ENCODE data around the gene RAMACL. TPM values are rescaled to one million over a fixed set of nuclear protein-coding genes. Genes with fewer than 3 reads are reported as not detected.

The RAMACL gene
- total and polyA plus RNA-seq, 2 experiments from 2014 or later: 1.1 TPM

DNA sequence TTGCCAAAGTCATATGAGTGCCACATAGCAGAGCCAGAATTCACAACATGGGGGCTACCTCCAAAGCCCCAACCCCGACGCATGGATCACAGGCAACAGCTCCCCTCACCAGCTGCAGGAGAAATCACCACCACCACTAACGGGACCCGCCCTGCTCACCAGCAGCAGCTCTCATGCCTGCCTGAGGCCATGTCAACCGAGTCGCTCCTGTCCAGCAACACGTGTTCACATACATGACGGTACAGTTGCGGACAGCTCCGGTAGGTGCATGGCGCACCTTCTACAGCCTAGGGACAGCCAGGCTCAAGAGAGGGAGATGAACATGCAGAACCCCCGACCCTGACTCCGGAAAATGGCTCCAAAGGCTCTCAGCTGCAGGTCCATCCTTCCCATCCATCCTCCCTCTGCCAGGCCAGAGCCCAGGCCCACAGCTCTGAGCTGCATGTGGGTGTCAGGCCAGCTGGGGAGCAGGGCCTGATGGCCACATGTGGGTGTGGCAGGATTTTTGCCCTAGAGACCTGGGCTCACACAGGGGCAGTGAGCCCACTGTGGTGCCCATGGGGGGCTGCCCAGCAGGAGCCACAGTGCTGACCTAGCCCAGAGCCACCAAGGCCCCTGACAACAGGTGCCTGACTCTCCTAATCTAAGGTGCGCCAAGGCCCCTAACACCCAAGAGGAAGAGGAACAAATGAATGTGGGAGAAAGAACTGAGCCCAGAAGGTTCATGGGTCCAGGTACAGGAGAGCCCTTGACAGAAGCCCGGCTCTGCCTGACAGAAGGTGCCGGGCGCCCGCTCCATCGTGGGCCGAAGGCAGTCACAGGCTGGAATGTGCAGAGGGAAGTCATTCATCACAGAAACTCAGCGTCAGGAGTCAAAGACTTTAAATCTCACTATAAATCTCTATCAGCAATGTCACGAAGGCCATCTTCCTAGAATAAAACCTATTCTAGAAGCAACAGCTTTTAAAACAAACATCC is 30.1 kb upstream of the RAMACL start:
- WGBS (ENCODE audit: low lambda C conversion rate, missing lambda C conversion rate): 95% methylated on average over 22 of the region's 22 CpGs
- H3K79me2 ChIP-seq: peaks cover 72% of the 10 kb centered on the region

DNA sequence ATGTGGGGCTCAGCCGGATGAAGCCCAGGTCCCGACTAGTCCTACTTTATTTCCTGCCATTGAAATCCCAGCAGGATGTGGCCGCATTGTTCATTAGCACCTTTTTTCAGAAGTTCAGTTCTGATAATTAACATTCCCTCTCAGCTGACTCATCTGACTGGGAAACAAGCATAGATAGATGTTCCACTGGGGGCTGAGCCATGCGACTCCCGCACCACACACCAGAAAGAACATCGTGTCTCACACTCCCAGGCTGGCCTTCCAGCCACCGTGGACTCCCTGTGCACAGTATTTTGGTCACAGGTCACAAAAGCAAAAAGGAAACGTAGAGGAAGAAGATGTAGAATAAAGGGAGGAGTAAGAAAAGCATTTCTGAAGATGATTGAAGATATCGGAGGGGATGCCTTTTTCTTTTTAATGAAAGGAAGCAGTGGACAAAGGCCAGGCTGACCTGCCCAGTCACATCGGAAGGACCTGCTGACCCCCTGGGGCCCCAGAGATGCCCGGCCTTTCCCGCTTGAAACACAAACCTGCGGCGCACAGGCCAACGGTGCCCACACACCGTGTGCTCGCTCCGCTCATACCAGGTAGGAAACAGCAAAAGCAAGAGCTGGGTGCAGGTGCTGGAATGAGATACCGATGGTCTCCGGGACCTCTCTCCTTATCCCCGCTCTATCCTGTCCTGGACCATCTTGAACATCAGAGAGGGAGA is 28.7 kb upstream of the RAMACL start:
- Histone ChIP-seq H3K4me2 (no peak overlapping the region), H3K27me3 (no peaks in the 10 kb centered on the region), H3K36me3 (replicated peaks; ENCODE audit: insufficient read depth, low read depth) (no peaks in the 10 kb centered on the region), H3K4me1 (ENCODE audit: insufficient read depth) (peaks cover 26% of the 10 kb centered on the region), H3K9me2 (replicated peaks; ENCODE audit: insufficient read depth) (no peaks in the 10 kb centered on the region), H3K4me3 (no peak overlapping the region), H4K20me1 (ENCODE audit: insufficient read depth, poor library complexity, severe bottlenecking) (peaks cover 5% of the 10 kb centered on the region), H3K9me3 (ENCODE audit: low read depth) (no peaks in the 10 kb centered on the region), H2AFZ (no peak overlapping the region), H3K79me2 (peaks cover 72% of the 10 kb centered on the region), H3K27ac (peak overlapping the region; percentile 42)
- no peak for DNase-seq (ENCODE audit: low spot score)
- 90% methylated on average over 20 of the region's 21 CpGs for WGBS (ENCODE audit: low lambda C conversion rate, missing lambda C conversion rate)
- TF ChIP-seq EZH2 (IDR thresholded peaks at IDR 0.05; ENCODE audit: borderline replicate concordance): no peak
- TF ChIP-seq EZH2phosphoT487 (IDR thresholded peaks at IDR 0.05; ENCODE audit: low read depth, severe bottlenecking, unreplicated experiment): no peak
- TF ChIP-seq, protein P1, sequence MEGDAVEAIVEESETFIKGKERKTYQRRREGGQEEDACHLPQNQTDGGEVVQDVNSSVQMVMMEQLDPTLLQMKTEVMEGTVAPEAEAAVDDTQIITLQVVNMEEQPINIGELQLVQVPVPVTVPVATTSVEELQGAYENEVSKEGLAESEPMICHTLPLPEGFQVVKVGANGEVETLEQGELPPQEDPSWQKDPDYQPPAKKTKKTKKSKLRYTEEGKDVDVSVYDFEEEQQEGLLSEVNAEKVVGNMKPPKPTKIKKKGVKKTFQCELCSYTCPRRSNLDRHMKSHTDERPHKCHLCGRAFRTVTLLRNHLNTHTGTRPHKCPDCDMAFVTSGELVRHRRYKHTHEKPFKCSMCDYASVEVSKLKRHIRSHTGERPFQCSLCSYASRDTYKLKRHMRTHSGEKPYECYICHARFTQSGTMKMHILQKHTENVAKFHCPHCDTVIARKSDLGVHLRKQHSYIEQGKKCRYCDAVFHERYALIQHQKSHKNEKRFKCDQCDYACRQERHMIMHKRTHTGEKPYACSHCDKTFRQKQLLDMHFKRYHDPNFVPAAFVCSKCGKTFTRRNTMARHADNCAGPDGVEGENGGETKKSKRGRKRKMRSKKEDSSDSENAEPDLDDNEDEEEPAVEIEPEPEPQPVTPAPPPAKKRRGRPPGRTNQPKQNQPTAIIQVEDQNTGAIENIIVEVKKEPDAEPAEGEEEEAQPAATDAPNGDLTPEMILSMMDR (IDR thresholded peaks at IDR 0.05; ENCODE audit: poor library complexity): no peak

More for the DNA sequence above, 30.1 kb upstream of the RAMACL start:
- Histone ChIP-seq H3K27ac (no peak overlapping the region), H2AFZ (no peak overlapping the region), H4K20me1 (ENCODE audit: insufficient read depth, poor library complexity, severe bottlenecking) (no peaks in the 10 kb centered on the region), H3K9me2 (replicated peaks; ENCODE audit: insufficient read depth) (no peaks in the 10 kb centered on the region), H3K27me3 (no peaks in the 10 kb centered on the region), H3K9me3 (ENCODE audit: low read depth) (no peaks in the 10 kb centered on the region), H3K36me3 (replicated peaks; ENCODE audit: insufficient read depth, low read depth) (no peaks in the 10 kb centered on the region), H3K4me3 (no peak overlapping the region), H3K4me2 (no peak overlapping the region), H3K4me1 (ENCODE audit: insufficient read depth) (peaks cover 38% of the 10 kb centered on the region)
- no peak for TF ChIP-seq EZH2 (IDR thresholded peaks at IDR 0.05; ENCODE audit: borderline replicate concordance)
- TF ChIP-seq, protein P1 (IDR thresholded peaks at IDR 0.05; ENCODE audit: poor library complexity): no peak
- no peak for TF ChIP-seq EZH2phosphoT487 (IDR thresholded peaks at IDR 0.05; ENCODE audit: low read depth, severe bottlenecking, unreplicated experiment)
- DNase-seq (ENCODE audit: low spot score): no peak

DNA sequence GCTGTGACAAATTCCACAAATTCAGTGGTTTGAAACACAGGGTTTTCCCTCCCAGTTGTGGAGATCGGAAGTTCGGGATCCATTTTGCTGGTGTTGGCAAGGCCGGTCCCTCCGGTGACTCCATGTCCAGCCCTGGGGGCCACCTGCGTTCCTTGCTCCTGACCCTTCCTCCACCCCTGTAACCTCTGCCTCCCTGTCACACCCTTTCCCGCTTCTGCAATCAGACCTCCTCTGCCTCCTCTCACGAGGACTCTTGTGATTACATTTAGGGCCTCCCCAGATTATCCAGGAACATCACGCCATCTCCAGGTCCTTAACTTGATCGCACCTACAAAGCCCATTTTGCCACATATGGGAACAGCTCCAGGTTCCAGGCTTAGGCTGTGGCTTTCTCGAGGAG is 28.1 kb upstream of the RAMACL start:
- 93% methylated on average over 10 of the region's 10 CpGs for WGBS (ENCODE audit: low lambda C conversion rate, missing lambda C conversion rate)
- Histone ChIP-seq H3K79me2 (peaks cover 77% of the 10 kb centered on the region), H3K36me3 (replicated peaks; ENCODE audit: insufficient read depth, low read depth) (no peaks in the 10 kb centered on the region), H3K27me3 (no peaks in the 10 kb centered on the region), H3K4me2 (no peak overlapping the region), H3K4me3 (no peak overlapping the region), H3K9me3 (ENCODE audit: low read depth) (no peaks in the 10 kb centered on the region), H2AFZ (no peak overlapping the region), H3K9me2 (replicated peaks; ENCODE audit: insufficient read depth) (no peaks in the 10 kb centered on the region), H3K4me1 (ENCODE audit: insufficient read depth) (peaks cover 23% of the 10 kb centered on the region), H3K27ac (peak overlapping the region; percentile 42), H4K20me1 (ENCODE audit: insufficient read depth, poor library complexity, severe bottlenecking) (peaks cover 5% of the 10 kb centered on the region)
- TF ChIP-seq EZH2phosphoT487 (IDR thresholded peaks at IDR 0.05; ENCODE audit: low read depth, severe bottlenecking, unreplicated experiment) (no peak), EZH2 (IDR thresholded peaks at IDR 0.05; ENCODE audit: borderline replicate concordance) (no peak)
- TF ChIP-seq, protein P1 (IDR thresholded peaks at IDR 0.05; ENCODE audit: poor library complexity): no peak
- no peak for DNase-seq (ENCODE audit: low spot score)
